GM18499 (cell line): Measurements from ENCODE around the gene COL5A1.

Source experiments
- ATAC-seq: cut with Tn5 transposase; IDR thresholded peaks from one replicate; pipeline ENCODE4 v1.9.1; 2021; ENCODE audit warnings: moderate number of reproducible peaks; ENCODE audit not compliant: insufficient read depth, unreplicated experiment

COL5A1 gene

GRCh38 chr9:134606951-134607731, 34.5 kb upstream of the COL5A1 start:
- no peak for ATAC-seq

GRCh38 chr9:134607971-134608370, 33.6 kb upstream of the COL5A1 start:
- ATAC-seq, result no peak

GRCh38 chr9:134611046-134611445, 30.6 kb upstream of the COL5A1 start:
- ATAC-seq, result no peak

- ATAC-seq, result no peak
These were observed 29.3 kb upstream of the COL5A1 start for GRCh38 chr9:134612309-134612708.

GRCh38 chr9:134612715-134613114, 28.9 kb upstream of the COL5A1 start:
- no peak for ATAC-seq

- ATAC-seq, result no peak
These were observed 27.3 kb upstream of the COL5A1 start for GRCh38 chr9:134614256-134614655.

- no peak for ATAC-seq
These were observed 25.3 kb upstream of the COL5A1 start for GRCh38 chr9:134616341-134616740.

GRCh38 chr9:134617246-134617645, 24.4 kb upstream of the COL5A1 start:
- no peak for ATAC-seq

GRCh38 chr9:134617836-134618162, 23.8 kb upstream of the COL5A1 start:
- ATAC-seq, result no peak

GRCh38 chr9:134618163-134618832, 23.3 kb upstream of the COL5A1 start:
- ATAC-seq, result no peak

- no peak for ATAC-seq
These were observed 22.7 kb upstream of the COL5A1 start for GRCh38 chr9:134618833-134619447.

- no peak for ATAC-seq
These were observed 22.1 kb upstream of the COL5A1 start for GRCh38 chr9:134619448-134619982.

- ATAC-seq, result no peak
These were observed 21.5 kb upstream of the COL5A1 start for GRCh38 chr9:134619983-134620661.

GRCh38 chr9:134620751-134621557, 20.6 kb upstream of the COL5A1 start:
- no peak for ATAC-seq

GRCh38 chr9:134621558-134622110, 20.0 kb upstream of the COL5A1 start:
- ATAC-seq, result no peak

- ATAC-seq, result no peak
These were observed 18.7 kb upstream of the COL5A1 start for GRCh38 chr9:134622896-134623257.

GRCh38 chr9:134623258-134624066, 18.1 kb upstream of the COL5A1 start:
- ATAC-seq, result no peak

GRCh38 chr9:134624137-134624591, 17.4 kb upstream of the COL5A1 start:
- no peak for ATAC-seq
